ENCODE results near the gene C1orf74. TPM values are rescaled to one million over a fixed set of nuclear protein-coding genes. Genes with fewer than 3 reads are reported as not detected.
A peak's percentile ranks its signal among the peaks of the same experiment; 100 is the strongest.

C1orf74 gene
- total RNA-seq, 1 donor from 2014 or later = 2.2 TPM

DNA sequence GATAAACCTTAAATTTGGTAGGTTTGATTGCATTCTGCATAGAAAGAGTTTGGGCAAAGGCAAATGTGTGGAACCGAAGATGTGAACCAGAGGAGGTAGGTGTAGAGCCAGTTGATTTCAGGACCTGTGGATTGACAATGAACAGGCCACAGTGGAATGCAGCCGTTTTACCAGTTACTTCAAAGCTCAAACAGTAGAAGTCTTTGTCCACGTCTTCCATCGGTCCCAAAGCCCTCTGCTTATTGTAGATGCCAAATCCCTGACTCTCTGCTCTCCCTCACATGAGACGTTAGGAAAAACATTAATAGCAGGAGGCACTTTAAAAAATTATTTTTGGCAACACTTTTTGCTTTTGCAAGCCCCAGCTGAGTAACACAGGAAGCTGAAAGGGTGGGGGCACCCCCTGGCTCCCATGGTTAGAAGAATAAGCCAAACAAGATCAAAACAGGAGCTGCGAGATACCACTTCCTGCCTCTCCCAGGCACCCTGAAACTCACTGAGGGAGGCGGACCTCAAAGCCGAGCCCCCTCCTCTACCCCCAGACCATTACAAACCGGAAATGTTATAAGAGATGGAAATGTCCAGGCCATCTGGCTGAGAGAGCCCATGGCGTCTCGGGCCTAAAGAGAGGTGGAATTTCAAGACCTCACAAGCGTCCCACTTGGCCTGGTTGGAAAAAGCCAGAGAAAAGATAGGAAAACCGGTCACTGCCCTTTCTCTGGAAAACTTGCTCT, 15.0 kb downstream of the C1orf74 start:
- H3K79me2 ChIP-seq (ENCODE audit: insufficient read depth, low read length) = no peaks in the 10 kb centered on the region
- peak; percentile 94 for FAIRE-seq
- H3K4me3 ChIP-seq (ENCODE audit: insufficient read depth, low read depth, low read length) = no peak overlapping the region
- no peaks in the 10 kb centered on the region for H3K9me3 ChIP-seq (ENCODE audit: insufficient read depth, low read depth, low read length)
- no peaks in the 10 kb centered on the region for H3K27me3 ChIP-seq (ENCODE audit: insufficient read depth, low read length)
- H4K20me1 ChIP-seq (ENCODE audit: insufficient read depth, low read length) = no peaks in the 10 kb centered on the region
- H3K27ac ChIP-seq (ENCODE audit: low read depth, low read length) = peak overlapping the region; percentile 88
- H3K4me1 ChIP-seq (ENCODE audit: insufficient read depth, low read length) = peaks cover 23% of the 10 kb centered on the region
- Mint-ChIP-seq H3K4me3 (ENCODE audit: unreplicated experiment) (no peak overlapping the region), H3K9me3 (ENCODE audit: unreplicated experiment) (no peaks in the 10 kb centered on the region), H3K27ac (ENCODE audit: unreplicated experiment) (no peak overlapping the region), H3K27me3 (ENCODE audit: low read depth, unreplicated experiment) (no peaks in the 10 kb centered on the region), H3K4me1 (ENCODE audit: low read depth, unreplicated experiment) (peaks cover 7% of the 10 kb centered on the region), H3K36me3 (ENCODE audit: low read depth, unreplicated experiment) (no peaks in the 10 kb centered on the region)
- peak; percentile 90 for DNase-seq (ENCODE audit: low read depth)
- no peak for TF ChIP-seq EZH2 (IDR thresholded peaks at IDR 0.05; ENCODE audit: insufficient read depth, low read length)
- TF ChIP-seq, protein P1, sequence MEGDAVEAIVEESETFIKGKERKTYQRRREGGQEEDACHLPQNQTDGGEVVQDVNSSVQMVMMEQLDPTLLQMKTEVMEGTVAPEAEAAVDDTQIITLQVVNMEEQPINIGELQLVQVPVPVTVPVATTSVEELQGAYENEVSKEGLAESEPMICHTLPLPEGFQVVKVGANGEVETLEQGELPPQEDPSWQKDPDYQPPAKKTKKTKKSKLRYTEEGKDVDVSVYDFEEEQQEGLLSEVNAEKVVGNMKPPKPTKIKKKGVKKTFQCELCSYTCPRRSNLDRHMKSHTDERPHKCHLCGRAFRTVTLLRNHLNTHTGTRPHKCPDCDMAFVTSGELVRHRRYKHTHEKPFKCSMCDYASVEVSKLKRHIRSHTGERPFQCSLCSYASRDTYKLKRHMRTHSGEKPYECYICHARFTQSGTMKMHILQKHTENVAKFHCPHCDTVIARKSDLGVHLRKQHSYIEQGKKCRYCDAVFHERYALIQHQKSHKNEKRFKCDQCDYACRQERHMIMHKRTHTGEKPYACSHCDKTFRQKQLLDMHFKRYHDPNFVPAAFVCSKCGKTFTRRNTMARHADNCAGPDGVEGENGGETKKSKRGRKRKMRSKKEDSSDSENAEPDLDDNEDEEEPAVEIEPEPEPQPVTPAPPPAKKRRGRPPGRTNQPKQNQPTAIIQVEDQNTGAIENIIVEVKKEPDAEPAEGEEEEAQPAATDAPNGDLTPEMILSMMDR (IDR thresholded peaks at IDR 0.05; ENCODE audit: insufficient read depth, low read depth, low read length) = no peak
- peak overlapping the region; percentile 60 for H3K9ac ChIP-seq (ENCODE audit: low read length)
- no peaks in the 10 kb centered on the region for H3K36me3 ChIP-seq (ENCODE audit: insufficient read depth, low read length)
- H2AFZ ChIP-seq (ENCODE audit: low read depth, low read length) = peak overlapping the region; percentile 73
- peak overlapping the region; percentile 69 for H3K4me2 ChIP-seq (ENCODE audit: low read length)

DNA sequence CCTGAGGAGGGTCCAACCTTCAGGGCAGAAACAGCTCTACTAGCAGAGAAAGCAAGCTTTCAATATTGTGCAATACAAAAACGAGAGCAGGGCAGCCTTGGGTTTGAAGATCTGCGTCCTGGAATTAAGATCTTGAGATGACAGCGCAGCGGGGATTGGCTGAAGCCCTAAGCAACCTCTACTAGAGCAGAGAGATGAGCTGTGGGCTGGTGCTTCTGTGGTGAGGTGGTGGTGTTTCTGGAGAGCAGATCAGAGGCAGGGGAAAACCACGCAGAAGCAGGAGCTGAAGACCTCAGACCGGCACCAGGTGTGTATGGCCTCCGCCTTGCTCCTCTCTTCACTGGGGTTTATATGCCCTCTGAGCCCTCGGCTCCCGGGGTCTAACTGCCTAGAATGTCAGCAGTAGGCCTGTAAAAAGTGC, 16.0 kb downstream of the C1orf74 start:
- TF ChIP-seq EZH2 (IDR thresholded peaks at IDR 0.05; ENCODE audit: insufficient read depth, low read length) = no peak
- TF ChIP-seq, protein P1 (IDR thresholded peaks at IDR 0.05; ENCODE audit: insufficient read depth, low read depth, low read length) = no peak
- Histone ChIP-seq H3K9me3 (ENCODE audit: insufficient read depth, low read depth, low read length) (no peaks in the 10 kb centered on the region), H3K4me3 (ENCODE audit: insufficient read depth, low read depth, low read length) (no peak overlapping the region), H3K4me2 (ENCODE audit: low read length) (peak overlapping the region; percentile 69), H3K36me3 (ENCODE audit: insufficient read depth, low read length) (no peaks in the 10 kb centered on the region), H3K27ac (ENCODE audit: low read depth, low read length) (peak overlapping the region; percentile 88), H2AFZ (ENCODE audit: low read depth, low read length) (no peak overlapping the region), H3K27me3 (ENCODE audit: insufficient read depth, low read length) (no peaks in the 10 kb centered on the region), H3K4me1 (ENCODE audit: insufficient read depth, low read length) (peaks cover 23% of the 10 kb centered on the region), H4K20me1 (ENCODE audit: insufficient read depth, low read length) (no peaks in the 10 kb centered on the region), H3K9ac (ENCODE audit: low read length) (no peak overlapping the region), H3K79me2 (ENCODE audit: insufficient read depth, low read length) (no peaks in the 10 kb centered on the region)
- Mint-ChIP-seq H3K9me3 (ENCODE audit: unreplicated experiment) (no peaks in the 10 kb centered on the region), H3K27me3 (ENCODE audit: low read depth, unreplicated experiment) (peaks cover 2% of the 10 kb centered on the region), H3K27ac (ENCODE audit: unreplicated experiment) (no peak overlapping the region), H3K4me3 (ENCODE audit: unreplicated experiment) (no peak overlapping the region), H3K4me1 (ENCODE audit: low read depth, unreplicated experiment) (peaks cover 7% of the 10 kb centered on the region), H3K36me3 (ENCODE audit: low read depth, unreplicated experiment) (no peaks in the 10 kb centered on the region)
- no peak for FAIRE-seq
- no peak for DNase-seq (ENCODE audit: low read depth)

DNA sequence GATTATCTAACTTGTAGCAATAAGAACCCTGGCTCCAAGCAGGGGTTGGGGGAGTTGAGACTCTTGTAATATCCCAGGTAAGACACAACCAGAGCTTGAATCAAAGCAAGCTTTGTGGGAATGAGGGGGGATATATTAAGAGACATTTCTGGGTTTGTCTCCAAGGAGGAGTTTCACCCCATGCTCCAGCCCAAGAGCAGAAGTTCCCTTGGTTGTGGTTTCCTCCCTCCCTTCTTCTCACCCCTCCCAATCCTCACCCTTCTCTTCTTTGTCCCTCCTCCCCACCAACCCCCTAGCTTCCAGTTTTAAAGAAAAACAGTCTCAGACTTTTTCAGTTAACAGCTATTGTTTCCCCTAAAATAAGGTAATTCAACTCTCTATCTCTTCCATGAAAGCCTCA, 16.7 kb downstream of the C1orf74 start:
- TF ChIP-seq, protein P1 (IDR thresholded peaks at IDR 0.05; ENCODE audit: insufficient read depth, low read depth, low read length) = no peak
- no peak for TF ChIP-seq EZH2 (IDR thresholded peaks at IDR 0.05; ENCODE audit: insufficient read depth, low read length)
- no peak overlapping the region for H3K4me3 Mint-ChIP-seq (ENCODE audit: unreplicated experiment)
- no peak for FAIRE-seq
- H3K9me3 Mint-ChIP-seq (ENCODE audit: unreplicated experiment) = no peaks in the 10 kb centered on the region
- H3K36me3 Mint-ChIP-seq (ENCODE audit: low read depth, unreplicated experiment) = no peaks in the 10 kb centered on the region
- Histone ChIP-seq H4K20me1 (ENCODE audit: insufficient read depth, low read length) (no peaks in the 10 kb centered on the region), H2AFZ (ENCODE audit: low read depth, low read length) (no peak overlapping the region), H3K9ac (ENCODE audit: low read length) (no peak overlapping the region), H3K27ac (ENCODE audit: low read depth, low read length) (no peak overlapping the region), H3K36me3 (ENCODE audit: insufficient read depth, low read length) (no peaks in the 10 kb centered on the region), H3K4me3 (ENCODE audit: insufficient read depth, low read depth, low read length) (no peak overlapping the region), H3K79me2 (ENCODE audit: insufficient read depth, low read length) (no peaks in the 10 kb centered on the region), H3K4me2 (ENCODE audit: low read length) (no peak overlapping the region), H3K4me1 (ENCODE audit: insufficient read depth, low read length) (peaks cover 23% of the 10 kb centered on the region), H3K9me3 (ENCODE audit: insufficient read depth, low read depth, low read length) (no peaks in the 10 kb centered on the region), H3K27me3 (ENCODE audit: insufficient read depth, low read length) (no peaks in the 10 kb centered on the region)
- H3K27me3 Mint-ChIP-seq (ENCODE audit: low read depth, unreplicated experiment) = peaks cover 8% of the 10 kb centered on the region
- H3K4me1 Mint-ChIP-seq (ENCODE audit: low read depth, unreplicated experiment) = peaks cover 7% of the 10 kb centered on the region
- no peak overlapping the region for H3K27ac Mint-ChIP-seq (ENCODE audit: unreplicated experiment)
- no peak for DNase-seq (ENCODE audit: low read depth)

Measured in astrocyte (in vitro differentiated cells and primary cell).